Measurements from ENCODE around the gene TENT5A.

Gene TENT5A

GRCh38 chr6:81759782-81760181 is 7.3 kb upstream of the TENT5A start:
- no peaks in the 10 kb centered on the region for H3K9me2 ChIP-seq (ENCODE audit: low read depth, low read length)
- H3K9ac ChIP-seq (ENCODE audit: low read length), result no peak overlapping the region
- TF ChIP-seq CTCF (IDR thresholded peaks at IDR 0.05; ENCODE audit: low read length) (no peak), EZH2 (IDR thresholded peaks at IDR 0.05; ENCODE audit: borderline replicate concordance, low read length) (no peak)
- H3K27ac ChIP-seq (ENCODE audit: low read depth, low read length, poor library complexity, severe bottlenecking), result no peak overlapping the region
- no peaks in the 10 kb centered on the region for H3K27me3 ChIP-seq (ENCODE audit: insufficient read depth, low read length)
- no peaks in the 10 kb centered on the region for H3K36me3 ChIP-seq (ENCODE audit: insufficient read depth, low read length)
- H3K9me3 ChIP-seq (ENCODE audit: low read length), result no peaks in the 10 kb centered on the region
- H4K20me1 ChIP-seq (ENCODE audit: insufficient read depth, low read length), result no peaks in the 10 kb centered on the region
- no peak overlapping the region for H3K4me2 ChIP-seq (ENCODE audit: low read length)
- H3K4me3 ChIP-seq (ENCODE audit: low read depth, low read length, poor library complexity, severe bottlenecking), result no peak overlapping the region
- H2AFZ ChIP-seq (ENCODE audit: low read length), result no peak overlapping the region
- H3K4me1 ChIP-seq (ENCODE audit: insufficient read depth, low read length, severe bottlenecking), result no peaks in the 10 kb centered on the region
- no peaks in the 10 kb centered on the region for H3K79me2 ChIP-seq (ENCODE audit: insufficient read depth, low read length)
- H3F3A ChIP-seq (ENCODE audit: insufficient read depth, low read length), result no peaks in the 10 kb centered on the region

GRCh38 chr6:81758221-81758620 is 5.7 kb upstream of the TENT5A start:
- no peaks in the 10 kb centered on the region for H3K79me2 ChIP-seq (ENCODE audit: insufficient read depth, low read length)

DNA sequence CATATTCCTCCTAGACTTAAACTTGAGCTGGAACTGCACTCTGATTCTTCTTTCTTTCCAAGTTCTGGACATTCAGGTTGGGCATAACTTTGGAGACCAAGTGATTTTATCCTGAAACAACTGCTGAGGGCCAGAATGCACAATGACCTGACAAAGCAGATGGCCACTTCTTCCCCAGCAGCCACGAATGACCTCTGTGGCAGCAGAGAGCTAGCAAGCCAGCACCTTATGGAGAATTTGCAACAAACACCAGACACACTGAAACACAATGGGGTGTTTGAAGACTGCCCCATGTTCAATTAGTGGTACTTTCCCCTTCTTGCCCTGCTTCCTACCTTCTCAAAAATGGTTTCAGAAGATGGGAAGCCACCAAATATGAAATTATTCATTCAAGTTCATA is 4.2 kb upstream of the TENT5A start:
- Histone ChIP-seq H3K27me3 (ENCODE audit: insufficient read depth, low read length) (no peaks in the 10 kb centered on the region), H3F3A (ENCODE audit: insufficient read depth, low read length) (no peaks in the 10 kb centered on the region), H3K9me3 (ENCODE audit: low read length) (no peaks in the 10 kb centered on the region), H4K20me1 (ENCODE audit: insufficient read depth, low read length) (no peaks in the 10 kb centered on the region), H3K27ac (ENCODE audit: low read depth, low read length, poor library complexity, severe bottlenecking) (no peak overlapping the region), H3K79me2 (ENCODE audit: insufficient read depth, low read length) (no peaks in the 10 kb centered on the region), H3K4me2 (ENCODE audit: low read length) (no peak overlapping the region), H3K9ac (ENCODE audit: low read length) (no peak overlapping the region), H3K36me3 (ENCODE audit: insufficient read depth, low read length) (no peaks in the 10 kb centered on the region), H3K9me2 (ENCODE audit: low read depth, low read length) (no peaks in the 10 kb centered on the region), H3K4me3 (ENCODE audit: low read depth, low read length, poor library complexity, severe bottlenecking) (no peak overlapping the region), H3K4me1 (ENCODE audit: insufficient read depth, low read length, severe bottlenecking) (no peaks in the 10 kb centered on the region), H2AFZ (ENCODE audit: low read length) (no peak overlapping the region)
- TF ChIP-seq EZH2 (IDR thresholded peaks at IDR 0.05; ENCODE audit: borderline replicate concordance, low read length) (no peak), CTCF (IDR thresholded peaks at IDR 0.05; ENCODE audit: low read length) (no peak)

More at GRCh38 chr6:81758221-81758620, 5.7 kb upstream of the TENT5A start:
- H3K27ac ChIP-seq (ENCODE audit: low read depth, low read length, poor library complexity, severe bottlenecking), result no peak overlapping the region
- no peaks in the 10 kb centered on the region for H3K36me3 ChIP-seq (ENCODE audit: insufficient read depth, low read length)
- H3K27me3 ChIP-seq (ENCODE audit: insufficient read depth, low read length), result no peaks in the 10 kb centered on the region
- H3K9me3 ChIP-seq (ENCODE audit: low read length), result no peaks in the 10 kb centered on the region
- no peaks in the 10 kb centered on the region for H3F3A ChIP-seq (ENCODE audit: insufficient read depth, low read length)
- no peak overlapping the region for H2AFZ ChIP-seq (ENCODE audit: low read length)
- H3K4me3 ChIP-seq (ENCODE audit: low read depth, low read length, poor library complexity, severe bottlenecking), result no peak overlapping the region
- H3K4me1 ChIP-seq (ENCODE audit: insufficient read depth, low read length, severe bottlenecking), result no peaks in the 10 kb centered on the region
- no peaks in the 10 kb centered on the region for H4K20me1 ChIP-seq (ENCODE audit: insufficient read depth, low read length)
- no peak overlapping the region for H3K4me2 ChIP-seq (ENCODE audit: low read length)
- H3K9me2 ChIP-seq (ENCODE audit: low read depth, low read length), result no peaks in the 10 kb centered on the region
- no peak overlapping the region for H3K9ac ChIP-seq (ENCODE audit: low read length)
- no peak for TF ChIP-seq EZH2 (IDR thresholded peaks at IDR 0.05; ENCODE audit: borderline replicate concordance, low read length)
- TF ChIP-seq CTCF (IDR thresholded peaks at IDR 0.05; ENCODE audit: low read length), result no peak
